ENCODE data around the gene TXN. TPM values are rescaled to one million over a fixed set of nuclear protein-coding genes. Genes with fewer than 3 reads are reported as not detected.

TXN gene
- total and polyA plus RNA-seq, 10 of the 15 experiments (the other 5 are each of a cell fraction or from before 2014, with no cell fraction given) = 309 to 2,304 (median 650) TPM

DNA sequence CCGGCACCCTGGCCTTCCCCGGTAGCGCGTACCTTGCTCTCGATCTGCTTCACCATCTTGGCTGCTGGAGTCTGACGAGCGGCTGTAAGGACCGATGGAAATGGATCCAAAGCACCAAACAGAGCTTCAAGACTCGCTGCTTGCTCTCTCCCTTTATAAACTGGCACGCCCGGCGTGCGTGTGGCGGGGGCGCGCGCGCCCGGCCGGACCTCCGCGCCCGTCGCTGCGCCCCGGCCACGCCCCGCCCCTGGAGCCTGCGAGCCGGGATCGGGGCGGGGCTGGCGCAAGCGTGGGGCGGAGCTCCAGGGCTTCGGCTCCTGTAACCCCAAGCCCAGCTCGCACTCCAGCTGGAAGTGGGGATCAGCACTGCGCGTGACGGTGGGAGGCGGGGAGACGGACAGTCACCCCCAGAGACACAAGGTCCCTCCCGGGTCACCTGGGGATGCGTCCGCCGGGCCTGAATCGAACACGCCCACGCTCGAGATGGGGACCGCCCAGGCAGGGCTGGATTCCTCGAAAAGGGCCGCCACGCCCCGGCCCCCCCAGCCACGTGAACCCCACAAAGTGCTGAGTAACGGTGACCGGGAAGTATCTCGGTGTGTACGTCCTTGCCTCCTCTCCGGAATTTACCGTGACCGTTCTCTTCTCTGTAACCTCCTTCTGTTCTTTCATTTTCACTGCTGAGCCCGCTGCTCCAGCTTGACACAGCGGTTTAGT is at the start of gene TXN (continued):
- TF ChIP-seq RUNX3 (IDR thresholded peaks at IDR 0.05; ENCODE audit: low read length) (peak; percentile 61; the same call in 1 of the 2 replicates), USF1 (IDR thresholded peaks at IDR 0.05; ENCODE audit: borderline replicate concordance, extremely low read length, insufficient read depth, low read depth, low read length) (peak; percentile 55), ZNF622 (IDR thresholded peaks at IDR 0.05) (no peak), CHD2 (IDR thresholded peaks at IDR 0.05; ENCODE audit: borderline replicate concordance, low read depth, low read length) (peak; percentile 34; the same call in 1 of the 2 replicates), ESRRA (IDR thresholded peaks at IDR 0.05; ENCODE audit: low read length) (no peak), BACH1 (IDR thresholded peaks at IDR 0.05; ENCODE audit: borderline replicate concordance) (peak; percentile 100), TARDBP (IDR thresholded peaks at IDR 0.05; ENCODE audit: borderline replicate concordance) (no peak), RFX5 (IDR thresholded peaks at IDR 0.05; ENCODE audit: low read depth, low read length) (no peak), IKZF1 (conservative IDR thresholded peaks at IDR 0.05) (peak; percentile 82), ATF7 (IDR thresholded peaks at IDR 0.05; ENCODE audit: low read depth) (peak; percentile 44; the same call in 1 of the 2 replicates), NFYA (IDR thresholded peaks at IDR 0.05; ENCODE audit: borderline replicate concordance, low read depth, low read length) (no peak), ZNF217 (IDR thresholded peaks at IDR 0.05) (no peak), TCF7 (IDR thresholded peaks at IDR 0.05; ENCODE audit: borderline replicate concordance) (no peak), SRF (IDR thresholded peaks at IDR 0.05; ENCODE audit: low read depth in 2 of 2, low read length in 2 of 2) (no peak), CEBPB (IDR thresholded peaks at IDR 0.05; ENCODE audit: borderline replicate concordance in 1 of 2, low read depth in 2 of 2, low read length in 2 of 2) (no peak), IKZF2 (IDR thresholded peaks at IDR 0.05) (peak; percentile 66 to 73; a peak in 3 of 4 replicates), MYB (IDR thresholded peaks at IDR 0.05; ENCODE audit: borderline replicate concordance, low read depth, low read length) (no peak)
- TF ChIP-seq, protein P1, sequence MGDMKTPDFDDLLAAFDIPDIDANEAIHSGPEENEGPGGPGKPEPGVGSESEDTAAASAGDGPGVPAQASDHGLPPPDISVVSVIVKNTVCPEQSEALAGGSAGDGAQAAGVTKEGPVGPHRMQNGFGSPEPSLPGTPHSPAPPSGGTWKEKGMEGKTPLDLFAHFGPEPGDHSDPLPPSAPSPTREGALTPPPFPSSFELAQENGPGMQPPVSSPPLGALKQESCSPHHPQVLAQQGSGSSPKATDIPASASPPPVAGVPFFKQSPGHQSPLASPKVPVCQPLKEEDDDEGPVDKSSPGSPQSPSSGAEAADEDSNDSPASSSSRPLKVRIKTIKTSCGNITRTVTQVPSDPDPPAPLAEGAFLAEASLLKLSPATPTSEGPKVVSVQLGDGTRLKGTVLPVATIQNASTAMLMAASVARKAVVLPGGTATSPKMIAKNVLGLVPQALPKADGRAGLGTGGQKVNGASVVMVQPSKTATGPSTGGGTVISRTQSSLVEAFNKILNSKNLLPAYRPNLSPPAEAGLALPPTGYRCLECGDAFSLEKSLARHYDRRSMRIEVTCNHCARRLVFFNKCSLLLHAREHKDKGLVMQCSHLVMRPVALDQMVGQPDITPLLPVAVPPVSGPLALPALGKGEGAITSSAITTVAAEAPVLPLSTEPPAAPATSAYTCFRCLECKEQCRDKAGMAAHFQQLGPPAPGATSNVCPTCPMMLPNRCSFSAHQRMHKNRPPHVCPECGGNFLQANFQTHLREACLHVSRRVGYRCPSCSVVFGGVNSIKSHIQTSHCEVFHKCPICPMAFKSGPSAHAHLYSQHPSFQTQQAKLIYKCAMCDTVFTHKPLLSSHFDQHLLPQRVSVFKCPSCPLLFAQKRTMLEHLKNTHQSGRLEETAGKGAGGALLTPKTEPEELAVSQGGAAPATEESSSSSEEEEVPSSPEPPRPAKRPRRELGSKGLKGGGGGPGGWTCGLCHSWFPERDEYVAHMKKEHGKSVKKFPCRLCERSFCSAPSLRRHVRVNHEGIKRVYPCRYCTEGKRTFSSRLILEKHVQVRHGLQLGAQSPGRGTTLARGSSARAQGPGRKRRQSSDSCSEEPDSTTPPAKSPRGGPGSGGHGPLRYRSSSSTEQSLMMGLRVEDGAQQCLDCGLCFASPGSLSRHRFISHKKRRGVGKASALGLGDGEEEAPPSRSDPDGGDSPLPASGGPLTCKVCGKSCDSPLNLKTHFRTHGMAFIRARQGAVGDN (IDR thresholded peaks at IDR 0.05) = peak; percentile 74
- TF ChIP-seq, protein P2, sequence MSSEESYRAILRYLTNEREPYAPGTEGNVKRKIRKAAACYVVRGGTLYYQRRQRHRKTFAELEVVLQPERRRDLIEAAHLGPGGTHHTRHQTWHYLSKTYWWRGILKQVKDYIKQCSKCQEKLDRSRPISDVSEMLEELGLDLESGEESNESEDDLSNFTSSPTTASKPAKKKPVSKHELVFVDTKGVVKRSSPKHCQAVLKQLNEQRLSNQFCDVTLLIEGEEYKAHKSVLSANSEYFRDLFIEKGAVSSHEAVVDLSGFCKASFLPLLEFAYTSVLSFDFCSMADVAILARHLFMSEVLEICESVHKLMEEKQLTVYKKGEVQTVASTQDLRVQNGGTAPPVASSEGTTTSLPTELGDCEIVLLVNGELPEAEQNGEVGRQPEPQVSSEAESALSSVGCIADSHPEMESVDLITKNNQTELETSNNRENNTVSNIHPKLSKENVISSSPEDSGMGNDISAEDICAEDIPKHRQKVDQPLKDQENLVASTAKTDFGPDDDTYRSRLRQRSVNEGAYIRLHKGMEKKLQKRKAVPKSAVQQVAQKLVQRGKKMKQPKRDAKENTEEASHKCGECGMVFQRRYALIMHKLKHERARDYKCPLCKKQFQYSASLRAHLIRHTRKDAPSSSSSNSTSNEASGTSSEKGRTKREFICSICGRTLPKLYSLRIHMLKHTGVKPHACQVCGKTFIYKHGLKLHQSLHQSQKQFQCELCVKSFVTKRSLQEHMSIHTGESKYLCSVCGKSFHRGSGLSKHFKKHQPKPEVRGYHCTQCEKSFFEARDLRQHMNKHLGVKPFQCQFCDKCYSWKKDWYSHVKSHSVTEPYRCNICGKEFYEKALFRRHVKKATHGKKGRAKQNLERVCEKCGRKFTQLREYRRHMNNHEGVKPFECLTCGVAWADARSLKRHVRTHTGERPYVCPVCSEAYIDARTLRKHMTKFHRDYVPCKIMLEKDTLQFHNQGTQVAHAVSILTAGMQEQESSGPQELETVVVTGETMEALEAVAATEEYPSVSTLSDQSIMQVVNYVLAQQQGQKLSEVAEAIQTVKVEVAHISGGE (CRISPR knock-in tag; IDR thresholded peaks at IDR 0.05) = no peak
- TF ChIP-seq, protein P3, sequence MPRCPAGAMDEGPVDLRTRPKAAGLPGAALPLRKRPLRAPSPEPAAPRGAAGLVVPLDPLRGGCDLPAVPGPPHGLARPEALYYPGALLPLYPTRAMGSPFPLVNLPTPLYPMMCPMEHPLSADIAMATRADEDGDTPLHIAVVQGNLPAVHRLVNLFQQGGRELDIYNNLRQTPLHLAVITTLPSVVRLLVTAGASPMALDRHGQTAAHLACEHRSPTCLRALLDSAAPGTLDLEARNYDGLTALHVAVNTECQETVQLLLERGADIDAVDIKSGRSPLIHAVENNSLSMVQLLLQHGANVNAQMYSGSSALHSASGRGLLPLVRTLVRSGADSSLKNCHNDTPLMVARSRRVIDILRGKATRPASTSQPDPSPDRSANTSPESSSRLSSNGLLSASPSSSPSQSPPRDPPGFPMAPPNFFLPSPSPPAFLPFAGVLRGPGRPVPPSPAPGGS (IDR thresholded peaks at IDR 0.05; ENCODE audit: borderline replicate concordance, insufficient read depth, low read depth, low read length, poor library complexity, severe bottlenecking) = no peak
